Gastroesophageal sphincter (tissue), 3 donors: Measurements from ENCODE around the gene SUB1.

Experiments used
- CTCF ChIP-seq, 4 experiments: fragments of 200-600 bp in 2 of 4; fragments of 450-650 bp in 2 of 4; sonication (generic) in 1 of 4; IDR thresholded peaks; one replicate each; pipeline ENCODE4 v1.5.1; 2017 to 2019; ENCODE audit warnings: antibody characterized with exemption in 4 of 4, mild to moderate bottlenecking in 2 of 4, moderate library complexity in 2 of 4
- EP300 ChIP-seq: sonication (generic); formaldehyde crosslinking; IDR thresholded peaks from one replicate; pipeline ENCODE4 v1.6.1; 2017; ENCODE audit warnings: antibody characterized with exemption, mild to moderate bottlenecking
- POLR2A ChIP-seq, 2 donors: fragments of 450-650 bp; IDR thresholded peaks; one replicate each; pipeline ENCODE4 v1.6.1; 2017; ENCODE audit warnings: antibody characterized with exemption in 2 of 2, mild to moderate bottlenecking in 2 of 2, moderate library complexity in 1 of 2
- POLR2AphosphoS5 ChIP-seq: sonication (generic); formaldehyde crosslinking; IDR thresholded peaks from one replicate; pipeline ENCODE4 v1.6.1; 2017; ENCODE audit warnings: antibody characterized with exemption

GRCh38 chr5:32612134-32612888 is 27.0 kb downstream of the SUB1 start:
- TF ChIP-seq CTCF (IDR thresholded peaks at IDR 0.05) (no peak), POLR2A (IDR thresholded peaks at IDR 0.05) (no peak), POLR2AphosphoS5 (no peak), EP300 (no peak)
